GM19395 (cell line): ENCODE data around the gene EPB41L5.

Experiments
- ATAC-seq: cut with Tn5 transposase; IDR thresholded peaks from one replicate; pipeline ENCODE4 v1.9.1; 2021; ENCODE audit warnings: mild to moderate bottlenecking, moderate library complexity; ENCODE audit not compliant: unreplicated experiment

EPB41L5 gene

DNA sequence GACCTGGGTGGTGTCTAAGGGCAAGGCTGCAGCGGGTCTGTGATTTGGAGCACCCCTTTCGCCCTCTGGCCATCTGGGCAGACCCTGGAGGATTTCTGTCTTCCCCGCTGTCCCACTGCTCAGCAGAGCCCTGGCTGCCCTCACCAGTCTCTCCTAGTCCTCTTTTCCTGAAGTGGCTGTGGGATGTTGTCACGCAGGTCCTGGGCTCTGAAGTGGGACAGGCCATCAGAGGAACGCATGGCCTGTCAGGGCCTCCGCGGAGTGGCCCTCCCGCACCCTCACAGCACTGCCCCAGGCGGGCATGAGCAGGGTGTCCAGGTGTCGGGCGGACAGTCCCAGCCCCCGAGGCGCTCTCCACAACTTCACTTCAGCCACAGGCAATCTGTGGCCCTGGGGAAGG, 211.4 kb downstream of the EPB41L5 start:
- ATAC-seq = no peak

DNA sequence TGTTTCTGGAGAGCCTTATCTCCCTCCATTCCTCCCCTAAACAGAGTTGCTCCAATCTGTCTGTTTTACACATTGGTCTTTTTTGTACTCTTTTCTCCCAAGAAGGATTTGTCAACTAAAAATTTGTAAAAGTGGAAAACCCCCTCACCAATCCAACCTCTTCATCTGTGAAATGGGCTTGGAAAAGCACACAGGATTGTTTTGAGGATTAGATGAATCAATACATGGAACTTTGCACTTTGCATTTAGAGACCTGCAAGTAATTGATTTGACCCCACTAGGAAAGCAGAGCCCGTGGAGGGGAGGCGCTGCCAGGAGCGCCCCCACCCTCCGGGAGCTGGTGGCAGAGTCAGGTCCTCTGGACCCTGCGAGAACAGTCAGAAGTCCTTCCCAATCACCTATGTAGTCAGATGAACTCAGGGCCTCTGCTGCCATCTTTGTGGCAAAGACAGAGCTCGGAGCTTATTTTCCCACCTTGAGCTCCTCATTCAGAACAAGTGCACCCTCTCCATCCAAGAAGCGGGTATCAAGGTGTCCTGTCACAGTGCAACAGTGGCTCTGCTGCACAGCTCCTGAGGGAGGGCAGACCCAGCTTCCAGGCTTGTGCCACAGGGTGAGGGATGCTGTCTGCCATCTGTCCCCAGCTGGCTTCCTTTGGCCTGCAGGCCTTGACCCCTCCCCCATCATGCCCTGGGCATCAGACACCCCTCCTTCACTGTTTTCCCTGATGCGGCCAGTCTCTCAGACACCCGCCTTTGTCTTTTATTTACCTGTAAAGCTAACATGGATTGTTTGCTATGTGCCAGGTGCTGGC, 212.1 kb downstream of the EPB41L5 start:
- ATAC-seq = no peak

DNA sequence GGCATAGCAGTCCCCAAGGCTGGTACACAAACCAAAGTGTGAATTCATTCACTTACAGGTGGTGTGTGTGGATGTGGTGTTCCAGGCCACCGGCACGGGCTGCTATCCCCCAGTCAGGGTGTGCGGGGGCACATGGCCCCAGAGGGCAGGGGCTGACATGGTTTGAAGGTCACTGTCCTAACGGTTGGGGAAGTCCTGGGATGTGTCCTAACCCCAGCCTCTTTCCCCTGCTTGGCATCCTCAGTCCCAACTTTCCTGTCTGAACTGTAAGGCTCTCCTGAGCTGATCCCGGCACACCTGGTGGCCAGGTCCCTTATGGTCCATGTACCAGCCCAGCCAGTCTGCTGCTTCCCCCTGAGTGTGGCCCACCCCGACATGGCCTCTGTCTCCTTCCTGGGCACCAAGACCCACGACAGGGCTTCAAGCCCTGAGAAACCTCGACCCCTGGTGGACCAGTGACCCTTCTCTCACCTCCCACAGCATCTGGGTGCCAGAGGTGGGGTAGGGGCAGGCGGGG, 212.7 kb downstream of the EPB41L5 start:
- ATAC-seq = no peak

DNA sequence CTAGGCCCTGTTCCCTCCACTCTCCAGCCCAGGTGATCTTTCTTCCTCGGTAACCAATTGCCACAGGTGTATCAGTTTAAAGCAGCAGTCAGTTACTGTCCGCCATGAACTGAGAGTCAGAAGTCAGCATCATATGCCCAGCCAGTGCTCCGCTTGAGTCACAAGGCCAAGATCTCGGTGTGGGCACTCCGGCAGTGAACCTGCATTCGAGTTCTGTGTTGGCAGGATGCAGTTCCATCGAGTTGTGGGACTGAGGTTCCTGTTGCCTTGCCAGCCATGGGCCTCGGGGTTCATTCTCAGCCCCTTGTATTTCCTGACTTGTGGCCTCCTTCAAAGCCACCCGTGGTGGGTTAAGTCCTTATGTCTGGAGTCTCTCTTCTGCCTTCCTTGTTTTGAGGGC, 213.4 kb downstream of the EPB41L5 start:
- no peak for ATAC-seq

DNA sequence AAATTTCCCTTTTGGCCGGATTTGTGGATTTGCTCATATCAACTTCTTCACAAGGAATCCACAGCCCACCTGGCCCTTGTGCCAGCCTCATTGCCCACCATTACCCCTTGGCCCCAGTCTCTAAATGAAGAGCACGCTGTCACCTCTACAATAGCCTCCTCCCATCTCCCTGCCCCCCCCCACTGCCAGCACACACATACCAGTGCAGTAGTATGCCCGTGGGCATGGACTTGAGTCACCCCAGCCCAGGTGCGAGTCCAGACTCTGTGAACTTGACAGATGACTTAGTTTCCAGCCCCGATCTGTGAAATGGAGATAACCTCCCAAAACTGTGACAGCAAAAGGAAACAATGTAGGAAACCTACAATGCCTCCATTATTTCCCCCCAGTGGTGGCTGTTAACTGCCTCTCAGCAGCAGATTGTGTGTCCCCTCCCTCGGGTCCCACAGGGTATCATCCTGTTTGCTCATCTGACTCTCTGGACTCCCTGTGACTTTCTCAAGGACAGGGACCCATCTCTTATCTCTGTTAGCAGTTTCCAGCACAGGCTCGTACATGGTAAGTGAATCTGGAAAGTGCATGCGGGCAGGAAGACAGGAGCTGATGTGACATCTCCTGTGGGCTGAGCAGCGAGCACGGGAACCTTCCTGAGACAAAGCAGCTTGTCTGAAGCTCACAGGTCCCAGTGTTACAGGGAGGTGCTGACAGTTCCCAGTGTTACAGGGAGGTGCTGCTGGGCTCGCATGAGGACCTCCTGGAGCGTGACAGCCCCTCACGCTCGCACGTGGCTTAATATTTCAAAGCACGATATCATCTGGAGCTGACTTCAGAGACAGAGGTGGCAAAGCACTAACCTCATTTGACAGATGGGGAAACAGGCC, 214.5 kb downstream of the EPB41L5 start:
- ATAC-seq = no peak

DNA sequence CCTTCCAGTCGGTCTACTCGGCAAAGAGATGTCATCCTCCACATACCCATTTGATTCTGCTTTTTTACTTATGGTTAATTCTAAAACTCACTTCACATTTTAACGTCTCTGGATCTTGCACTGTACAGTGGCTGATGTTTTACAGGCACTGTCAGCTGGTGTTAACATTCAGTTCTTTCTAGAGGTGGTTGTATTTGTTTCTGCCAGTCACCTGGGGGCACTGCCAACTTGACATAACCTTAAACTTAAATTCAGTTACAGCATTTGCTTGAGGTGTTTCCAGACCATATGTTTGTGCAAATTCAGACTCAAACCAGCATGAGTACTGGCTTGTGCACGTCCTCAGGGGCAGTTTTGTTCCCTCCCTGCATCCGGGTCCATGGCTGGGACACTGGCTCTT, 215.6 kb downstream of the EPB41L5 start:
- no peak for ATAC-seq
